WI38 (cell line): ENCODE results near the gene FHL2.
"Not testable (repeated sequence)": the region's sequence is repeated elsewhere in the genome, so short reads cannot be mapped to it uniquely, and the experiment has no call there.

Source experiments
- H3K4me3 ChIP-seq: 2 replicates; pipeline ENCODE4 v1.5.1; 2011; ENCODE audit warnings: low read depth, mild to moderate bottlenecking, control low read depth, low read length
- CTCF ChIP-seq: IDR thresholded peaks from 2 replicates; pipeline ENCODE4 v1.5.1; 2012; ENCODE audit warnings: low read depth, mild to moderate bottlenecking, control low read depth, low read length

The FHL2 gene

GRCh38 chr2:105431367-105432043 lies 32.7 kb upstream of the FHL2 start:
- no peak overlapping the region for H3K4me3 ChIP-seq
- no peak for TF ChIP-seq CTCF

- TF ChIP-seq CTCF, result no peak
- no peak overlapping the region for H3K4me3 ChIP-seq
Measured at GRCh38 chr2:105428387-105429018, 29.7 kb upstream of the FHL2 start.

GRCh38 chr2:105427485-105427884 lies 28.6 kb upstream of the FHL2 start:
- TF ChIP-seq CTCF, result no peak
- no peak overlapping the region for H3K4me3 ChIP-seq

GRCh38 chr2:105426626-105427292 lies 27.9 kb upstream of the FHL2 start:
- no peak overlapping the region for H3K4me3 ChIP-seq

GRCh38 chr2:105425936-105426625 lies 27.2 kb upstream of the FHL2 start:
- no peak overlapping the region for H3K4me3 ChIP-seq
- TF ChIP-seq CTCF, result no peak

More at GRCh38 chr2:105426626-105427292, 27.9 kb upstream of the FHL2 start:
- no peak for TF ChIP-seq CTCF

- H3K4me3 ChIP-seq, result not testable (repeated sequence)
Measured at GRCh38 chr2:105424836-105425235, 26.0 kb upstream of the FHL2 start.

- no peak for TF ChIP-seq CTCF
- H3K4me3 ChIP-seq, result no peak overlapping the region
Measured at GRCh38 chr2:105422801-105423200, 23.9 kb upstream of the FHL2 start.
